HG02571 (cell line): Measurements from ENCODE around the gene CRTAC1.

Experiments used
- ATAC-seq: cut with Tn5 transposase; IDR thresholded peaks from one replicate; pipeline ENCODE4 v1.9.1; 2021; ENCODE audit warnings: mild to moderate bottlenecking, moderate library complexity; ENCODE audit not compliant: unreplicated experiment

Gene CRTAC1

GRCh38 chr10:97925308-97925938 lies 105.0 kb downstream of the CRTAC1 start:
- ATAC-seq: no peak

GRCh38 chr10:97924678-97925077 lies 105.7 kb downstream of the CRTAC1 start:
- no peak for ATAC-seq

DNA sequence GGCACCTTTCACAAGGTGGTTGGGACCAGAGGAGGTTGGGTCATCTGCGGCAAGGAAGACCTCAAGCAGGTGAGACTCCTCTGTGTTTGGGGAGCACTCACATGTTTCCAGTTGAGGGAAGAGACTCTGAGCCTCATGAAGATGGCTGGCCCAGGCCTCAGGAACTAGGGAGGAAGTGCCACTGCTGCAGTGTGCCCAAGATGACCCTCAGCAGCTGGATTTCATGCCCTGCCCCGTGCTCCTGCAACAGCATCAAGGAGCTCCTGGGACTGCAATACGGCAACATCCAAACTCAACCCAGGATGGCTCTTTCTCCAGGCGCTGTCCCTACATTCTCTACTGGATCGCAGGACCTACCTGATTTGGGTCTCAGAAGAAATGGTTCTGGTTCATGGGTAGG lies 106.9 kb downstream of the CRTAC1 start:
- ATAC-seq: no peak

DNA sequence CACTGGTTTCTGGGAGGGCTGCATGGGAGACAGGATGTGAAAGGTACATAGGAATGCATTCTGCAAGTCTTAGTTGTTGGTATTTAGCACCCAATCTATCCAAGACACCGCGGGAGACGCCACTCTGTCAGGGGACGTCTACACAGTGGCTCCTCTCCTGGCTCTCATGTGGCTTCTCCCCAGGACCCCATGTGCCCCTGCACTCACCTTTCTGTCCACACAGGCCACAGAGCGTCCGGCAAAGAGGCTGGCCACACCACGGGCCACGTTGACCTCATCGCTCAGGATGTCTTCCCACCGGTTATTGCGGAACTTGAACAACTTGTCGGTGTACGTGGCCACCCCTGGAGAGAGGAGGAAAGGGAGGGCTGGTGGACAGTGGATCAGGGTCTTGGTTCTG lies 107.4 kb downstream of the CRTAC1 start:
- no peak for ATAC-seq

DNA sequence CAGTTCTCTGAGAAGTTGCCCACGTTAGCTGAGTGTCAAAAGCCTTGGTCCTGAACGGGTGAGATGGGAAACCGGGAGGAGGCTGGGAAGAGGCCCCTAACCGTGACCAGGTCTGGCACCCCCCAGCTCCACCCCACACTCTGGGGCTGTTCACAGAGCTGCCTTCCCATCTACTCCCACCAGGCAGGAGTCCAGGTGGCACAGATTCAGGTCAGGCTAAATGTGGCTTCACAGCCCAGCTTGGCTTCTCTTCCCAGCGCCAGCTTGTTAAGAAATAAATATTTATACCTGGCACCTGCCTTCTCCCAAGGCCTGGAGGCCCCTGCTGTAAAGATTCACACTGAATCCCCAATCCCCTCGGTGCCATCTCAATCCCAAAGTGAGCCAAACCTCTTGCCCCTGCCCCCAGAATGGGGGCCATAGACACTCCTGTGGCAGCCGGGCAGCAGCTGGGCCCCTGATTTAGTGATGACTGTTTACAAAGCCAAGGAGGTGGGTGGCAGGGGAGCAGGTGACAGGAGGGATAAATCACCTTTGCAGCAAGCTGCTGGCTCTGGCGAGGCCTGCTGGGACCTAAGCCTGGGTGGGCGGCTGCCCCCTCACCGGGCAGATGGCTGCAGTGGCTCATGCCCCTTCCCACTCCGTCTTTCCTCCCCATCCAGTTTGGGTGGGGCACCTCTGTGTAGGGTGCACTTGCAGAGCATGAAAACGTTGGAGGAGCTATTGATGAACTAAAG lies 108.2 kb downstream of the CRTAC1 start:
- no peak for ATAC-seq

DNA sequence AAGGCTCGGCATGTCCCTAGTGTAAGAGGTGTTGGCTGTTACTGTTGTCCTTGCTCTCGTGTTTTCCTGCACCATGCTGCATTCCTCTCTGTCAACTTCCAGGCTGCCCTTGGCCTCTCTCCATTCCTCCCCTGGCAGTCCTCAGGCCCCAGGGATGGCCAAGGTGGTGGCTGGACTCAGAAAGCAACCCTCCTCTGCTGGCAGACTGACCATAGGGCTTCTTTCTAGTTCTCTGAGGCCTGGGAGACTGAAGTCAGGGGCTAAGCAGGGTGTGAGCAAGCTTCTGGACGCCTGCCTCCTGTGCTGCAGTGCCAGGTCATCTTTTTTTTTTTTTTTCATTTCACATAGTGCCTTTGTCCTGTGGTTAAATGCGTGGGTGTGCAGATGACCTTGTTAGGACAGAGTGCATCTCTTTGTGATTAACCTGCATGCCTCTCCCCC lies 108.8 kb downstream of the CRTAC1 start:
- no peak for ATAC-seq

GRCh38 chr10:97920865-97921264 lies 109.6 kb downstream of the CRTAC1 start:
- ATAC-seq: no peak

DNA sequence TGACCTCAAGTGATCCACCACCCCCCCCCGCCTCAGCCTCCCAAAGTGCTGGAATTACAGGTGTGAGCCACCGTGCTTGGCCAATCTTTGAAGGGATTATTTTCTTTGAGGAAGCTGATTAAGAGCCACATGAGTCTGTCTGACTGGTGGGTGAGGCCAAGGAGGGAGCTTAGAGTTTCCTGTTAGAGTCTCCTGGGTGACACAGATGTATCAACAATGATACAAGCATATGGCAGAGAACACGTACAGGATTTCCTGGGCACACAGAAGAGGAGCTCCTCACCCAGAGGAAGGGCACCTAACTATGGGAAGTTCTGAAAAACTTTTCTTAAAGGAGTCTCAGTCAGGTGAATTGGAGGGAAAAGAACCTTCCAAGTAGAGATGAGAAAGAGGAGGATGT lies 111.4 kb downstream of the CRTAC1 start:
- no peak for ATAC-seq

- ATAC-seq: no peak
Measured at GRCh38 chr10:97916586-97916985, 113.8 kb downstream of the CRTAC1 start.

DNA sequence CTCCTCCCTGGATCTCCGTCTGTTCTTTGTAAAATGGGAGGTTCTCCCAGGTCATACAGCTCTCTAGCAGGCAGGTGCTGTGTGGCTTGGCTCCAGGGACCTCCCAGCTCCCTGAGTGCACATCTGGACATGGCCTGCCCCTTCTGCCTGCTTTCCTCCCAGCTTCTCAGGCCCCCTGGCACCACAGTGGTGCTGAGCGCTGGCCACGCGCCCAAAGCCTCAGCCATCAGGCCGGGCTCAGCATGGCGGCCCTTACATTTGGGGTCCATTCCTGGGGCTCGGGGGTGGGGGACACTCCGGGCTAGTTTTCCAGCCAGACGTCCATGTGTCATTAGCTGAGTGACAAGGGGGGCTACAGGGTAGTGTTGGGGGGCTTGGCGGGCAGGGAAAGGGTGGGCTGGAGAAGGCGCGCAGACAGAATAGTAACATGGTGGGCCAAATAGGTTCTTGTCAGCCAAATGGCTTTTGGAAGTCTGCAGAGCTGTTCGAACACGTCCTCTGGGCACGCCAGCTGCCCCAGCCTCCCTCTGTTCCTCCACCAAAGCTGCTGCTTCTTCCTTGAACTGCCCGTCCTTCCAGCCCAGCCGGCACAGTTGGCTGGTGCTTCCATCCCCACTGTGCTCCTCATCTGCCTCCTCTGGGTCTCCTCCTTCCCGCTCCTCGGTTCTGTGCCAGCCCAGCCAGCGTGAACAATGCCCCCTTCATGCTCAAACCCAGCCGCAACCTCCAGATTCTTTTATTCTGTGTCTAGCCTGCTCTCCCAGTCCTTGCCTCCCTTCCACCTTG lies 114.9 kb downstream of the CRTAC1 start:
- ATAC-seq: no peak

GRCh38 chr10:97914837-97915211 lies 115.6 kb downstream of the CRTAC1 start:
- no peak for ATAC-seq

GRCh38 chr10:97914171-97914836 lies 116.1 kb downstream of the CRTAC1 start:
- no peak for ATAC-seq

GRCh38 chr10:97913614-97914013 lies 116.8 kb downstream of the CRTAC1 start:
- no peak for ATAC-seq

GRCh38 chr10:97913193-97913592 lies 117.2 kb downstream of the CRTAC1 start:
- ATAC-seq: no peak

GRCh38 chr10:97911217-97911616 lies 119.2 kb downstream of the CRTAC1 start:
- no peak for ATAC-seq

DNA sequence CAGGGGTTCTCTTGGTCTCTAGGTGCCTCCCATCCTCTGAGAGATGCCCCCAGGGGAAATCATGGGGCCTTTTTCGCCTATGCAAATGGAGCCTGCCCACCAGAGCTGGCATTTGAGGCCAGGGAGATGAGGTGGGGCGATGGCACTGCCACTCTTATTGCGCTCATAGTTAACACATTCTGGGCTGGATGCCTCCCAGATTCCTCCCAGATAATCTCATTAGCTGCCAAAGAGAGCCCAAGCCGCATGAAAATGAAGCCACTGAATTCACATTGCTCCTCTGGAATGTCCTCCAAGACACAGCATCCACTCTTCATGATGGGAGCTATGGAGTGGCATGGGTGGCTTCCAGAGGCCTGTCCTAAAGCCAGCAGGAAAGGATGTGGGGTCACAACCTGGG lies 119.8 kb downstream of the CRTAC1 start:
- ATAC-seq: no peak

DNA sequence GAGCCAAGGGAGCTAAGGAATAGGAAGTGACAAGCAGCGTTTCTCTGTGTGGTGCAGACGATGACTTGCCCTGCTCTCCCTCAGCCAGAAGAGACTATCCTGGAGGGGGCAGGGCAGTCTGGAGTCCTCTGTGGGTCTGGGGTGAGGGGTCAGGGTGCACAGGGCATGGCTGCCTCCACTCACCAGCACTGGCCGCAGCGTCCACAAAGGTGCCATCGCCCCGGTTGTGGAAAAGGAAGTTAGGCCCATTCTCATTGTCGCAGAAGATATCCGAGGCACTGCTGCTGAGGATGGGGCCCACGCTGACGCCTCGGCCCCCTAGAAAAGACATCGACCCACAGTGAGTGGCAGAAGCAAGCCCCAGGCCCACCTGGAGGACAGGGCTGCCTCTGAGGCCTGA lies 122.6 kb downstream of the CRTAC1 start:
- ATAC-seq: no peak

DNA sequence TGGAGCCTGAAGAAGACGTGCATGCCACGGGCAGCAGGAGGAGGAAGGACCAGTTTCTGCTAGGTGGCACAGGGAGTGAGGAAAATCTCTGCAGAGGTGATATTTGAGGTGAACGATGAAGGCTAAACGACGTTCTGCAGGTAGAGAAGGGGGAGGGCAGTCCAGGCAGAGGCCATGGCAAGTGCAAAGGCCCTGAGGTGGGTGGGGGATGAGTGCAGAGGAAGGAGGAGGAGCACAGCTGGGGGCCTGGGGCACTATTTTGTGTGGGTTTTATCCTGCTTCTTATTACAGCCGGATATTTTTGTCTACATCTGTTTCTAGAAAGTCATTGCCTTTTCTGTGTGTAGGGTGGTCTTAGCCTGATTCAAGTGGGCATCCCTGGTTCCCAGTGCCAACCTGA lies 123.2 kb downstream of the CRTAC1 start:
- no peak for ATAC-seq

- no peak for ATAC-seq
Measured at GRCh38 chr10:97905276-97905675, 125.1 kb downstream of the CRTAC1 start.

GRCh38 chr10:97904576-97904975 lies 125.8 kb downstream of the CRTAC1 start:
- ATAC-seq: no peak

DNA sequence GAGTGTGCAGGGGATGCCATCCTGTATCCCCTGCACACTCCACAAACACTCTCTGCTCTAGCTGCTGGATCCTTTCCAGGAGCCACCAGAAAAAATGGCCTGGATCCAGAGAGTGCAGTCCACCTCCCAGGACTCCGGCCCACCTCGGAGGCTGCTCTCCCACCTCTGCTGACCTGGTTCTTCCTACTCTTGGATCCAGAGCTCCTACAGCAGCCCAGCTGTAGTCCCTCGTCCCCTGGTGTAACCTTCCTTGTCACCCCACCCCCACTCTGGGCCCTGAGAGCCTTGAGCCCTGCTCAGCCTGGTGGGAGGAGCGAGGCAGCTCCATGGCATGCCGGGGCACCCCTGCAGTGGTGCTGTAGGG lies 126.4 kb downstream of the CRTAC1 start:
- ATAC-seq: no peak
